NOMO-1 treated with dmso at 0.1 percent for 144 hours (cell line): Measurements from ENCODE around the gene OVCH2.
"Not testable (repeated sequence)": the region's sequence is repeated elsewhere in the genome, so short reads cannot be mapped to it uniquely, and the experiment has no call there.

ENCODE experiments used
- DNase-seq: peaks from one replicate; lab custom pipeline; 2025; ENCODE audit not compliant: unreplicated experiment; lab: John Stamatoyannopoulos, UW

Gene OVCH2

DNA sequence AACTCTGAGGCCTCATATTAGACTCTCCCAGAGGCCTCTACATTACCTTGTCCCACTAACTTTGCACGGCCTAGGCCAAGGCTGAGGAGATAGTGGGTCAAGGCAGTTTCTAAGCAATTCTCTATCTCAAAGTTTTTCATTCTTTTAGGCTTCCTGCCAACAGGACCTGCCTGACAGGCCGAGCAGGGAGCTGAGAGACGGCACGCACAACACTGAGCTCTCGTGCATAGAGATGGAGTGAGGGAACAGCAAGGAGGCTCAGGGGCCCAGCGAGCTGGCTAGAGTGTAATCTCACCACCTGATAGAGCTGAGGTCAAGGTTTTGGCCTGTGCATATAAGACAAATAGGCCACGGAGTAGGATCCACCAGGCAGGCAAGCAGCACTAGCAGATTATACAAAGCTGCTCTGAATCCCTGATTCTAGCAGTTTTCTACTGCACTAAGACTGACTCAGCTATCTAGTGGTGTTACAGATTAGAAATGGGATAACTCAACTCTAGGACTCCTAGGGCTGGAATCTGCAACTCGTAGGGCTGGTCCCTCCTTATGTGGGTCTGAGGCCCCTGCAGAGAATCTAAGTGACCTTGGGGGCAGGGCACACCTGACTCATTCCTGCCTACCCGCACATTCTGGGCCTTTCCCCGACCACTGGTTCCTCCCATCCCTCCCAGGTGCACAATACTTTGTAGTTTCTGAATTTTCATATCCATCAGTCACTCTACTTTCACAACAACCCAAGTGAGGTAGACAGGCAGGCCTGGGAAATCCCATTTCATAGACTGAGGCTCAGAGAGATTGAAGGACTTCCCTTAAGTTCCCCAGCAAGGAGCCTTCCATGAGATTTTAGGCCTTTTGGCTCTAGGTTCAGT lies 34.7 kb downstream of the OVCH2 start:
- DNase-seq, result no peak

DNA sequence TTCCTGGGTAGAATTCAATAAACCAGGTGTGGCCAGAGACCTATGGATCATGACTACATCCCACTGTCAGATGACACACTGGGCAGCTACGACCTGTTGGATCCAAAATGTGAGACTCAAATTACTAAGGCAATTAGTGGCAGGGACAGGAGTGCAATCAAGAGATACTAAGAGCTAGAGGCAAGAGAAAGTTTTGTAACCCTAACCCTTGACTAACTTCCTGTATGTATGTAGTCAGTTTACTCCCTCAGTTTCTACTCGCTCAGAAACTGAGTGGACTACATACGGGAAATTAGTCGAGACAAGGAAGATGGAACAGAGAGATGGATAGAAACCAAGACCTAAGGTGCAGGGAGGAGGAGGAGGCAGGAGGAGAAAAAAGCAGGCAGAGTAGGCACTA lies 35.6 kb downstream of the OVCH2 start:
- DNase-seq, result no peak

DNA sequence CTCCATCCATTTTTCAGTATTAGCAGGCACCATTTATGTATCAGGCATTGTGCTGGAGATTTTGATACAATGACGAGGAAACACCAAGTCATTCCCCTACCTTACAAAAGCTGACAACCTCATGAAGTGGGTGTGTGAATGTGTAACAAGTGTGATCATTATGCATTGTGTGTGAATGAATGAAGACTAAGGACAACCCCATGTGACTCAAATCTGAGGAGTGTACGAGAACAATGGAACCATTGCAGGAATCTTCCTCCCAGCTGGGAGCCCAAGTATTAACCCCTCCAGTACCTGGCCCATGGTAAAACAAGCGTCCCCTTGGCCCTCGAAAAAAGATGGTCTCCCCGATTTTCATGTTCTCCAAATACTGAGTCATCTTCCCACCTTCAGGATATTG lies 37.4 kb downstream of the OVCH2 start:
- no peak for DNase-seq

- DNase-seq, result no peak
Measured at GRCh38 chr11:7668464-7668863, 37.8 kb downstream of the OVCH2 start.

- no peak for DNase-seq
Measured at GRCh38 chr11:7667460-7667859, 38.8 kb downstream of the OVCH2 start.

DNA sequence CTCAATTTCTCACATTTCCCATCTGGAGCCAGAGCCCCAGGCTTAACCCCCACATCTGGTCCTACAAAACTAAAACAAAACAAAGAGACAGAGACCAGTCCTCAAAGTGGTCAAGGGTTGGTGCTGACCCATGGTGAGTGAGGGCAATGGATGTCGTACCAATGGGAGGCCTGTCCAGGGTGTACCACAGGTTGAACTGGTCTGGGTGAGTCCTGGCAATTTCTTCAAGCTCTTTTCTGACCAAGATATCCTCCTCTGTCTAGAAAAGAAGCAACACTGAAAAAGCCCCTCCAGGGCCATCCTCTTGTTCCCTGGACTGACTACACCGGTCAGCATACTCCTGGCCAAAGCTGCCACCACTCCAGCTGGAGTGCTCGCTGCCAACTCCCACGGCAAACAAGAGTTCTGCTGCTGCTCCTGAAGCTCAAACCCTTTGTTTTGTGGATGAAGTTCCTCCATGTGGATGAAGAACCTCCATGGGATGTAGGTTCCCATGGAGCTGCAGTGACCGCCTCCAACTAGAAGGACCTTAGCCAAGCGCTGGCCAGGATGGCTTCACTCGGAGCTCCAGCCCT lies 39.9 kb downstream of the OVCH2 start:
- no peak for DNase-seq

- DNase-seq, result peak; percentile 52
Measured at GRCh38 chr11:7665473-7666291, 40.6 kb downstream of the OVCH2 start.

DNA sequence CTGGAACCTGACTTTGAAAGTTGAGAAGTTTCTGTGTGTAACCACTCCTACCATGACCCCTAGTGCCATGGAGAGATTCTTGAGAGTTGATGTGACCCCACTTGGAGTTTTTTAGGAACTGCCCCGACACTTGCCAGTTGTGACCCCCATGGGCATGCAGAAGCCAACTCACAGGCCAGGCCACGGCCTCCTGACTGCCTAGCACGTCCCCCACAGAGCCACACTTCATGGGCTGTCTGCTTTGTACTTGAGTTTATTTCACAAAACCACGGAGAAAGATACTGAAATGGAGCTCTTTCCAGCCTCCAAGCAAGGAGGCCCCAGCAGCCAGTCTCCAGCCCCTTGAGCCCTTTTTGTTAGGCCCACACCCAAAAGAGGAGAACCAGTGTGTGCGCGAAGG lies 41.4 kb downstream of the OVCH2 start:
- DNase-seq, result no peak

- not testable (repeated sequence) for DNase-seq
Measured at GRCh38 chr11:7663531-7663930, 42.7 kb downstream of the OVCH2 start.

DNA sequence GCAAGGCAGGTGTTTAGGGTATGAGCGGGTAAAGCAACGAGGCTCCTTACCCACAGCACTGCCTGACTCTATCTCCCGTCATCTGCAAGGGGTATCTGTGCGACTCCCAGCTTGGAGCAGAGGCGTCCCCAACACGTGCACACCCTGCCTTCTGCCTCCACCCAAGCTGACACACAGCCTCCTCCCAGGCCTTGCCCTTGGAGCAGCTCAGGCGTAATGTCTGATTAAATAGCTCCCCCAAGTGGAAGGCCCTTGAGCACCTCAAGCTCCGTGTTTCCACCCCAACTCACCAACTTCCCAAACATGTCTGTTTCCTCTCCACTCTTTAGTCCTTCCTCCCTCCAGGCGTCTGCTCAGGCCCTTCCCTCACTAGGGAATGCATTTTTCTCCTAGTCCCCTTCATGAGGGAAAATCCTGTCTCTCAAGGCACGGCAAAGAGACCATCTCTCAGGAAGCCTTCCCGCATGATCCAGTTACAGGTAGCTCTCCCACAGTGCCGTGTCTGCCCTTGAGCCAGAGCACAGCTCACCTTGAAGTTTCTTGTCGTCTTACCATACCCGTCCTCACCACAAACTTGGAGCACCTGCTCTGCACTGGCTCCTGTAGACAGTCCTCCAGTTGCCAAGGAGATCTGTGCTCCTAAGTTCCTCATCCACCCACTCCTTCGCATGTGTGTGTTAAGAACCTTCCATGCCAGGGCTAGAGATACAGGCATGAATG lies 48.8 kb downstream of the OVCH2 start:
- no peak for DNase-seq

DNA sequence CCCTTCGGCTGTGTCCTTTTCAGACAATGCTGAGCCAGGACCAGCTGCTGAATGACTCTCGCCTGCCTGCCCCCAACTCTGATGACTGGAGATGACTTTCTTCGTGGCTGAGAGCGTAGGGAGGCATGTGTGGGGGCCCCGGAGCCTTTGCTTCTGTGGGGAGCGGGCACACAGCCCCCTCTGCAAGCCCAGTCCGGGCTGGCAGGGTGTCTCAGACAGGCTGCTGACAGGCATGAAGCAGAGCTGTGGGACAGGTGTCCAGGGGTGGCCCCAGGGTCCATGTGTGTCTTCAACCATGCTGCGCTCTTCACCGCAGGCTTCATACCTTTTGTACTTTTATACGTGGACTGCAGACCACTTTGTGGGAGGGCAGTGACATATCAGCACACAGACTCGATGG lies 49.6 kb downstream of the OVCH2 start:
- no peak for DNase-seq

DNA sequence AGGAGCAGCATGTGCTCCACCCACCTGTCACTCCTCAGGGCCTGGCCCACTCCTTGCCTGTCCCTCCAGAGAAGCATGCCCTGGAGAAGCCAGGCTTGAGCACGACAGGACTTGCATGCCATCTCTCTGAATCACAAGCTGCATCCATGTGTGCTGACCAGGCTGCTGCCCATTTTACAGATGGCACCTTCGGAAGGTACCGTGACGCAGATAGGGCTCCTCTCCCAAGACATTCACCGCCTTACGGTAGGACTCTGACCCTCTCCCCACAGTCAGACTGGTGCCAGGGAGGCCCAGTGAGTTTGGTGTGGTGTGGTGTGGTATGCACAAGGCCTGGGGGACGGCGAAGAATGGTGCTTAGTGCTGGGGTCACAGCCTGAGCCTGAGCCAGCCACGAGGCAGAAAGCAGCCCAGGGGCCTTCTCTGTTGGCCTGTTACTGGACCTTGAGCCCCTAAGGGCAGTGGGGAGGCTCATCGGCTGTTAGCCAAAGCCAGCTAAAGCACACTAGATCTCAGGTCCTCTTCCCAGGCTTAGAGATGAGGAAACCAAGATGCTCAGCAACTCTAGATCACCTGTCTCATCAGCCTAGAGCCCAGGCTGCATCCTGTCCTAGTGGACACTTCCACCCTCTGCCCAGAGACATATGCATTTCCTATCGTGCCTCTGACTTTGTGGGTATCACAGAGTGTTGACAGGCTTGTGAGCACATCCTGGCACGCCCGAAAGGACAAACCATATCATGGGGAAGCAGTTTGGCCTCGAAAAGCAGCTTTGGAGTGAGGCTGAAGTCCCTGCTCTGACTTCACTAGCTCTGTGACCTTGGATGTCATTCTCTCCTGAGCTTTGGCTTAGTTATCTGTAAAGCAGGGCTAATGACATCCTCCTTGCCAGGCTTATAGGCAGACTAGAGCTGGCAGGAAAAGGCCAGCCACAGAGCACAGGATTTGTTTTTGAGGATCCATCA lies 50.7 kb downstream of the OVCH2 start:
- no peak for DNase-seq

DNA sequence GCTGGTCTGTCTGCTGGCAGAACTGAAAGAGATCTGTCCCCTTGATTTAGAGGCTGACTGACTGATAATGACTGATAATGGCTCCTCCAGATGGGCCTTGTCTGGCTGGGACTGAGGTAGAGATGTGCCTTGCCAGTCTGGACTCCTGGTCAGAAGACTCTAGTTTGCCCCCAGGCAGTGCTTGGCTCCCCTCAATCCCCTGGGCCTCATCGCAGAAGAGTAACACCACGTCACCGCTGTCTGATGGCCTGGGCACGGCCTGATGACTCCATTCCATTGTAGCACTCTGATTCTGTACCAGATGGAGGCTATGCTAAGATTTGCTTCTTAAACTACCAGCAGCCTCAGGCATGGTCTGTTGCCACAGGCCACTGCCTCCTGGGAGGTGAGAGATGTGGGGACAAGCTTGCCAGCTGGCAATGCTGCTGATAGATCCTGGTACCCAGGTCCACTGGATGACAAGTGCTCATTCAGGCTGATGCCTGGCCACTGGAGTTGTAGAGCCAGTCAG lies 52.0 kb downstream of the OVCH2 start:
- DNase-seq, result no peak

- no peak for DNase-seq
Measured at GRCh38 chr11:7651700-7652099, 54.6 kb downstream of the OVCH2 start.

- no peak for DNase-seq
Measured at GRCh38 chr11:7651140-7651551, 55.1 kb downstream of the OVCH2 start.

DNA sequence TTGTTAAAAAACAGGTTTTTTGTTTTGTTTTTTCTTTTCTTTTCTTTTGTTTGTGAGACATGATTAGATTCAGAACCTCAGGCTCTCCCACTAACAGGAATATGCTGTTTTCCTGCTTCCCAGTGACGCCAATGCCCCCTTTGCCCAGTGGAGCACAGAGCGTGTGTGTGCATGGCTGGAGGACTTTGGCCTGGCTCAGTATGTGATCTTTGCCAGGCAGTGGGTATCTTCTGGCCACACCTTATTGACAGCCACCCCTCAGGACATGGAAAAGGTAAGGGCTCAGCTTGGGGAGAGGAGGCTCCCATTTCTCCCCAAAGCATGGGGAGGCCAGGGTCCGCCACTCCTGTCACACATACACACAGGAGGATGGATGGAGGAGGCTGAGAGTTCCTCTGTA lies 58.0 kb downstream of the OVCH2 start:
- DNase-seq, result no peak

DNA sequence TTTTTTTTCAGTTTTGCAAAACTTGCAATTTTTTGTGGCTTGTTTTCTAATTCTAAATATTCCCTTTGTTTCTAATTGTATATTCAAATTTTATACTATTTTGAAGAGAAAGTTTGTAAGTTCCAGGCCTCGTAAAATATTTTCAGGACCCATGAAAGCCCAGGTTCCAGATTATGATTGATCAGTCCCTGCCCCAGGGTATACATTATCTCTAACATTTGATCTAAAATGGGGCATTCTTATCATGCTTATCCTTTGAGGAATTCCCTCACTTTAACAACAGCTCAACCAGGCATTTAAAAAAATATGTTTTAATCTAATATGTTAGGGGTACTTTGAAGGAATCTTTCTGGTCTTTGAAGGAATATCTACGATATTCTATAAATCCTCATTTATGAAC lies 59.4 kb downstream of the OVCH2 start:
- DNase-seq, result no peak

GRCh38 chr11:7645206-7645605 lies 61.1 kb downstream of the OVCH2 start:
- DNase-seq, result no peak

GRCh38 chr11:7643314-7643713 lies 63.0 kb downstream of the OVCH2 start:
- no peak for DNase-seq

DNA sequence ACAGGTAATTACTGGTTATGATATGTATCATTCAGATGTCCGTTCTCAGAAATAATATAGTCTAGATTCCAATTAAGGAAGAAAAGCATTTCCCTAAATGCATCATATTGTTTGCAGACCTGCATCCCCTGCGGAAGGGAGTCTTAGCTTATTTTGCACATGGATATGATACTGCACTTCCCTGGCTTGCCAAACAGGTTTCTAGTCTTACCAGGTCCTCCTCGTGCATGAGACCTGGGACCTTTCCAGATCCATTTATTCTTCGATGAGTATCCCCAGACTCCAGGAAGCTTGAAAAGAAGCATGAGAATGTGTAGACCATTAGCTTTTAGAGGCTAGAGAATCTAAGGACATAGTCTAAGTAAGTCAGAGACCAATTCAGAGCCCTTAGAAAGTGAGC lies 63.5 kb downstream of the OVCH2 start:
- no peak for DNase-seq
